Psoas muscle (tissue), 8 donors: ENCODE measurements around the gene ACSS3. TPM values are rescaled to one million over a fixed set of nuclear protein-coding genes. Genes with fewer than 3 reads are reported as not detected.
"Not testable (repeated sequence)": the region's sequence is repeated elsewhere in the genome, so short reads cannot be mapped to it uniquely, and the experiment has no call there.

Source experiments
- ATAC-seq, 4 donors: fragments of 200-7000 bp; cut with Tn5 transposase; one replicate each; pipeline ENCODE4 v1.9.1; 2020; ENCODE audit warnings: moderate library complexity in 3 of 4, mild to moderate bottlenecking in 2 of 4
- DNase-seq, 2 donors: peaks; one replicate each; pipeline ENCODE4 v3.0.0-alpha.2; 2020
- H3K27ac ChIP-seq: fragments of 200-600 bp; one replicate; pipeline ENCODE4 v1.8.0; 2022
- H3K27me3 ChIP-seq, 3 donors: fragments of 200-600 bp in 1 of 3; one replicate each; pipeline versions ENCODE4 v1.6.1 to v1.8.0; 2013 to 2022; ENCODE audit warnings: low read length in 2 of 3, mild to moderate bottlenecking in 2 of 3, moderate library complexity in 1 of 3; ENCODE audit not compliant: insufficient read depth in 3 of 3
- H3K36me3 ChIP-seq, 2 donors: fragments of 200-600 bp in 1 of 2; one replicate each; pipeline versions ENCODE4 v1.6.1 to v1.8.0; 2013 to 2022; ENCODE audit warnings: low read depth in 1 of 2, mild to moderate bottlenecking in 1 of 2, moderate library complexity in 1 of 2; ENCODE audit not compliant: insufficient read depth in 1 of 2
- H3K4me1 ChIP-seq: fragments of 200-600 bp; one replicate; pipeline ENCODE4 v1.8.0; 2022
- H3K4me3 ChIP-seq: fragments of 200-600 bp; one replicate; pipeline ENCODE4 v1.8.0; 2022; ENCODE audit warnings: mild to moderate bottlenecking
- H3K9me3 ChIP-seq: fragments of 200-600 bp; one replicate; pipeline ENCODE4 v1.8.0; 2022
- CTCF ChIP-seq: fragments of 200-600 bp; IDR thresholded peaks from one replicate; pipeline ENCODE4 v1.8.0; 2022; ENCODE audit warnings: antibody characterized with exemption
- WGBS, 3 donors: extraction: QIAGEN DNeasy Blood & Tissue Kit; methylation state at CpG; one replicate each; pipeline versions ENCODE4 v1.1.6 to v1.1.7; 2013; 5-methylcytosine and 5-hydroxymethylcytosine counted together
- intact Hi-C, 2 donors: fragments of 100-400 bp; cut with DNase I; formaldehyde crosslinking; loops; one replicate each; pipeline versions ENCODE4 v1.11.0 to v1.14.2; 2022
- polyA plus RNA-seq, 3 donors: library from polyadenylated mRNA; stranded (reverse); fragments of 200-250 nt; gene quantifications; one replicate each; pipeline ENCODE4 v1.2.3, GENCODE V29; 2013
- total RNA-seq, 4 donors: library from RNA; stranded (reverse); fragmentation: NEBNext Ultra II Directional in 2 of 4; extraction: Animal tissue kit (Norgen Biotek cat#: 25700) in 2 of 4; gene quantifications; one replicate each; pipeline versions ENCODE4 v1.2.1 to v1.2.4, GENCODE V29; 2021 to 2023
- donor health status: healthy with polysubstance abuse.
- donor health status: DM: no; HTN: no; CAD: no; lungs with moderate emphysema.
- donor health status: Bipolar disorder and iron deficiency.
- donor health status: healthy.
- donor health status: DM: yes; HTN: yes; CAD: no.
- donor health status: DM: no; HTN: no; CAD: no.
- donor health status: DM: no; HTN: no; CAD: no.
- donor health status: DM: yes; HTN: yes; CAD: no.

ACSS3 gene
- total and polyA plus RNA-seq, 7 donors = 1.3 to 21.9 (median 7.1) TPM

- Histone ChIP-seq H3K9me3 (peaks cover 8% of the 10 kb centered on the region), H3K36me3 (peaks cover 0 to 53% of the 10 kb centered on the region in 2 donors), H3K27ac (no peak overlapping the region), H3K27me3 (no peaks in the 10 kb centered on the region), H3K4me1 (no peaks in the 10 kb centered on the region), H3K4me3 (no peak overlapping the region)
- intact Hi-C loops = no loop called here
- no peak for DNase-seq
- ATAC-seq = no peak
- 43 to 55% (median 50%) methylated on average over 1 of the region's 1 CpG for WGBS, 3 donors
- TF ChIP-seq CTCF = no peak
These were observed 98.9 kb downstream of the ACSS3 start for GRCh38 chr12:81176796-81177195.

GRCh38 chr12:81181691-81182090 is 103.8 kb downstream of the ACSS3 start:
- no peak overlapping the region for H3K4me3 ChIP-seq
- no peak for TF ChIP-seq CTCF
- H3K27ac ChIP-seq = no peak overlapping the region
- WGBS, 3 donors = 92 to 96% (median 93%) methylated on average over 2 of the region's 2 CpGs
- ATAC-seq = no peak
- peaks cover 2% of the 10 kb centered on the region for H3K9me3 ChIP-seq
- peaks cover 0 to 75% of the 10 kb centered on the region in 2 donors for H3K36me3 ChIP-seq
- no peak for DNase-seq
- intact Hi-C loops = no loop called here
- H3K4me1 ChIP-seq = no peaks in the 10 kb centered on the region
- H3K27me3 ChIP-seq = no peaks in the 10 kb centered on the region

DNA sequence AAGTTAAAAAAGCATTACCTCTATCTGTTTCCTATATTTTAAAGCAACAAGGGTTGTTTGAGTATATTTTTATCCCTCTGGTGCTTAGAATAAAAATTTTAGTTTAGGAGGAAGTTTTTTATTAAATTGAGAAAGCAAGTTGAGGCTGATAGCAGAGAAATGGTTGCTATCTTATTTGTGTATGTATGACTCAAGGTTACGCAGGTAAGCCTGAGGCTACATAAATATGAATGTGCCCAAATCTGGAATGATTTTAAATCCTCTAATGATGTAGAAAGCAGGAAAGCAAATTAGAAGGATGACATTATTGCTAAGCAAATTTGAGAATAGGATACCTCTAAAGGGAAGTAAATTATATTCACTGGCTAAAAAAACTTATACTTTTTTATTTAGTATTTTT is 109.8 kb downstream of the ACSS3 start:
- ATAC-seq (no peak), DNase-seq (no peak)
- WGBS, 3 donors = 97 to 100% (median 98%) methylated on average over 1 of the region's 1 CpG
- H3K9me3 ChIP-seq = no peaks in the 10 kb centered on the region
- H3K27ac ChIP-seq = no peak overlapping the region
- H3K27me3 ChIP-seq = no peaks in the 10 kb centered on the region
- H3K4me1 ChIP-seq = no peaks in the 10 kb centered on the region
- peaks cover 0 to 36% of the 10 kb centered on the region in 2 donors for H3K36me3 ChIP-seq
- intact Hi-C loops = no loop called here
- H3K4me3 ChIP-seq = no peak overlapping the region
- TF ChIP-seq CTCF = no peak

DNA sequence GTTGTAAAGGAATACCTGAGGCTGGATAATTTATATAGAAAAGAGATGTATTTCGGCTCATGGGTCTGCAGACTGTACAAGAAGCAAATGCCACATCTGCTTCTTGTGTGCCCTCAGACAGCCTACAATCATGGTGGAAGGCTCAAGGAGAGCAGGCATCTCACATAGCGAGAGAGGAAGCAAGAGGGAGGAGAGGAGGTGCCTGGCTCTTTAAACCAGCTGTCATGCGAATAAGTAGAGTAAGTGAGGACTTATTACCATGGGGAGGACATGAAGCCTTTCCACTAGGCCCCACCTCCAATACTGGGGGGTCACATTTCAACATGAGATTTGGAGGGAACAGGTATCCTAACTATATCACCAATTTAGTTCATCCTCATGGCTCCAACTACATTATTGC is 118.7 kb downstream of the ACSS3 start:
- H3K27me3 ChIP-seq = no peaks in the 10 kb centered on the region
- no peaks in the 10 kb centered on the region for H3K4me1 ChIP-seq
- no peak for TF ChIP-seq CTCF
- intact Hi-C loops = no loop called here
- ATAC-seq (no peak), DNase-seq (no peak)
- no peak overlapping the region for H3K4me3 ChIP-seq
- no peak overlapping the region for H3K27ac ChIP-seq
- WGBS, 3 donors = 91 to 95% (median 93%) methylated on average over 3 of the region's 3 CpGs
- peaks cover 0 to 20% of the 10 kb centered on the region in 2 donors for H3K36me3 ChIP-seq
- H3K9me3 ChIP-seq = no peaks in the 10 kb centered on the region

- DNase-seq, H3K4me1 ChIP-seq, H3K4me3 ChIP-seq, H3K9me3 ChIP-seq, H3K27ac ChIP-seq, H3K27me3 ChIP-seq, intact Hi-C loops, ATAC-seq: not testable (repeated sequence)
- H3K36me3 ChIP-seq = peaks cover 0 to 31% of the 10 kb centered on the region in 2 donors
- 52 to 88% (median 61%) methylated on average over 6 of the region's 6 CpGs for WGBS, 3 donors
These were observed 122.7 kb downstream of the ACSS3 start for GRCh38 chr12:81200561-81200960.
